ENCODE measurements around the gene OR3A3.

The OR3A3 gene

DNA sequence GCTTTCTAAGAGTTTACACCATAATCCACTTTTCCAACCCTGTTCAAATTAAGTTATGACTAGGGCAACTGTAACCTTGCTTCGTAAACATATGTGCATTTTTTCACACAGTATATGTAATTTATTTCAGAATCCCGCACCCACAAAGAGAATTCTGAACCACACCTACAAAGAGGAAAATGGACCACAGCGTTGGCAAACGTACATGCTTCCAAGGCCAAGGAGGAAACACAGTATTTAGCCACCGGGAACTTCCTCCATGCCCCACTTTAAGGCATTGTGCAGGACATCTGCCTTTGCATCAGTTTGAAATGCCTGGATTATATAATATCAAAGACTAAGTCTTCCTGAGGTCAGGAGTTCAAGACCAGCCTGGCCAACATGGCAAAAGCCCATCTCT lies 58.4 kb downstream of the OR3A3 start:
- TF ChIP-seq, protein P1, sequence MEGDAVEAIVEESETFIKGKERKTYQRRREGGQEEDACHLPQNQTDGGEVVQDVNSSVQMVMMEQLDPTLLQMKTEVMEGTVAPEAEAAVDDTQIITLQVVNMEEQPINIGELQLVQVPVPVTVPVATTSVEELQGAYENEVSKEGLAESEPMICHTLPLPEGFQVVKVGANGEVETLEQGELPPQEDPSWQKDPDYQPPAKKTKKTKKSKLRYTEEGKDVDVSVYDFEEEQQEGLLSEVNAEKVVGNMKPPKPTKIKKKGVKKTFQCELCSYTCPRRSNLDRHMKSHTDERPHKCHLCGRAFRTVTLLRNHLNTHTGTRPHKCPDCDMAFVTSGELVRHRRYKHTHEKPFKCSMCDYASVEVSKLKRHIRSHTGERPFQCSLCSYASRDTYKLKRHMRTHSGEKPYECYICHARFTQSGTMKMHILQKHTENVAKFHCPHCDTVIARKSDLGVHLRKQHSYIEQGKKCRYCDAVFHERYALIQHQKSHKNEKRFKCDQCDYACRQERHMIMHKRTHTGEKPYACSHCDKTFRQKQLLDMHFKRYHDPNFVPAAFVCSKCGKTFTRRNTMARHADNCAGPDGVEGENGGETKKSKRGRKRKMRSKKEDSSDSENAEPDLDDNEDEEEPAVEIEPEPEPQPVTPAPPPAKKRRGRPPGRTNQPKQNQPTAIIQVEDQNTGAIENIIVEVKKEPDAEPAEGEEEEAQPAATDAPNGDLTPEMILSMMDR (IDR thresholded peaks at IDR 0.05), result no peak

DNA sequence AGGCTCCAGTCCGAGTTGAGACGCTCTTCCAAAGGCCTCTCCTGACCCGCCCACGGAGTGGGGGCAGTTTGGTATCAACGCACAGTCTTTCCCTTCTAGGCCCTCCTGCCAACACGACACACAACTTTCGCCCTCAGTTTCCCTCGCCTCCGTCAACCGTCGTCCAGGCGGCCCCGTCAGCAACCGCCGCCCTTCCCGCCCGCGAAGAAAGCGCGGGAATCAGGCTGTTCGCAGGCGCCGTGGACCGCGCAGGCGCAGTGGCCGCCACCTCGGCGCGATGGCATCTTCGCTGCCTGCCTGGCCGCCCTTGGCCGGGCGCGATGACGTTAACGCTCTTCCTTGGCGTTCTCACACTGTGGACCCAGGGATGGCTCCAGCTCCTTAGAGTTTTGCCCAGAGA lies 60.4 kb downstream of the OR3A3 start, which contains the start of gene SPATA22:
Gene SPATA22 (minus strand): TSS at position 221 of the 400 bp plus-strand sequence. CDS start 2,494 bp downstream, outside the sequence.
- TF ChIP-seq, protein P1 (IDR thresholded peaks at IDR 0.05), result no peak

DNA sequence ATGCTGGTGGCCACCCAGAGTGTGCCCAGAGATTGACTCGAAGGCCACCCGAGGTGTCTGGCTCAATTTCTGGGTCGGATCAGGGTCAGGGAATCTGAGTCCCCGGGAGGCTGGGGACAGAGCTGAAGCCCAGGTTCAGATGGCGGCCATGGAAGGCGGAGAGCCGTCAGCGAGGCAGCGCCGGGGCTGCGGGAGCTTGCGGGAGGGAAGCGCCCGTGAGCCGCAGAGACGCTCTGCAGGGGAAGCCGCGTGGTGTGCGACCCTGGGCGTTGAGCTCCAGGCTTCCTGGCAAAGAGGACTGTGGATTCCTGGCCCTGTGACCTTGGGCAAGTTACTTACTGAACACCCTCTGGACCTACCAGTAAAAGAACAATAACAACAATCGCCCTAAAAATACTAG lies 61.0 kb downstream of the OR3A3 start:
- TF ChIP-seq, protein P1 (IDR thresholded peaks at IDR 0.05), result no peak

All from LNCAP (cell line).